HEK293 (cell line): ENCODE measurements around the gene ITIH2.

ENCODE experiments used
- ZNF175 ChIP-seq: fragments of 450-650 bp; formaldehyde crosslinking; IDR thresholded peaks from 2 replicates; pipeline ENCODE4 v1.5.1; 2016; ENCODE audit warnings: missing biosample characterization, missing genetic modification characterization
- TF ChIP-seq, protein P1 (sequence below): fragments of 450-650 bp; formaldehyde crosslinking; IDR thresholded peaks from 2 replicates; pipeline ENCODE4 v1.5.1; 2016; ENCODE audit warnings: missing biosample characterization, missing genetic modification characterization

- no peak for TF ChIP-seq ZNF175 (tag by site-specific recombination)
- TF ChIP-seq, protein P1, sequence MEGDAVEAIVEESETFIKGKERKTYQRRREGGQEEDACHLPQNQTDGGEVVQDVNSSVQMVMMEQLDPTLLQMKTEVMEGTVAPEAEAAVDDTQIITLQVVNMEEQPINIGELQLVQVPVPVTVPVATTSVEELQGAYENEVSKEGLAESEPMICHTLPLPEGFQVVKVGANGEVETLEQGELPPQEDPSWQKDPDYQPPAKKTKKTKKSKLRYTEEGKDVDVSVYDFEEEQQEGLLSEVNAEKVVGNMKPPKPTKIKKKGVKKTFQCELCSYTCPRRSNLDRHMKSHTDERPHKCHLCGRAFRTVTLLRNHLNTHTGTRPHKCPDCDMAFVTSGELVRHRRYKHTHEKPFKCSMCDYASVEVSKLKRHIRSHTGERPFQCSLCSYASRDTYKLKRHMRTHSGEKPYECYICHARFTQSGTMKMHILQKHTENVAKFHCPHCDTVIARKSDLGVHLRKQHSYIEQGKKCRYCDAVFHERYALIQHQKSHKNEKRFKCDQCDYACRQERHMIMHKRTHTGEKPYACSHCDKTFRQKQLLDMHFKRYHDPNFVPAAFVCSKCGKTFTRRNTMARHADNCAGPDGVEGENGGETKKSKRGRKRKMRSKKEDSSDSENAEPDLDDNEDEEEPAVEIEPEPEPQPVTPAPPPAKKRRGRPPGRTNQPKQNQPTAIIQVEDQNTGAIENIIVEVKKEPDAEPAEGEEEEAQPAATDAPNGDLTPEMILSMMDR = no peak
Observed at GRCh38 chr10:7763929-7764328, 60.8 kb downstream of the ITIH2 start.
